PC-3 (cell line): ENCODE results near the gene SCUBE3. TPM values are rescaled to one million over a fixed set of nuclear protein-coding genes. Genes with fewer than 3 reads are reported as not detected.

Source experiments
- ATAC-seq: fragments of 200-7000 bp; cut with Tn5 transposase; 2 replicates; pipeline ENCODE4 v1.9.1; 2020; ENCODE audit warnings: mild to moderate bottlenecking, moderate library complexity
- BruUV-seq: library from RNA; stranded (reverse); fragments of 400-500 nt; replicated peaks from 2 replicates; lab custom pipeline; 2021; lab: Mats Ljungman, UMichigan
- CTCF ChIA-PET: fragments of 300-600 bp; sonication (Branson Sonifier 250); formaldehyde crosslinking; loops from one replicate; lab custom pipeline; 2022; ENCODE audit warnings: antibody characterized with exemption; lab: Charles Lee
- POLR2A ChIA-PET: fragments of 300-600 bp; sonication (Branson Sonifier 250); formaldehyde crosslinking; loops from one replicate; lab custom pipeline; 2022; ENCODE audit warnings: antibody characterized with exemption; ENCODE audit not compliant: unreplicated experiment; lab: Charles Lee
- DNase-seq: peaks from one replicate; pipeline ENCODE4 v3.0.0-alpha.2; 2015
- H2AFZ ChIP-seq: fragments of 300-600 bp; sonication (generic); 2 replicates; pipeline ENCODE4 v1.6.0; 2016; ENCODE audit warnings: antibody characterized with exemption, low read length
- H3F3A ChIP-seq: fragments of 300-600 bp; sonication (generic); one replicate; pipeline ENCODE4 v1.6.0; 2017; ENCODE audit warnings: antibody characterized with exemption, low read length, control low read depth, mild to moderate bottlenecking; ENCODE audit not compliant: unreplicated experiment
- H3K27ac ChIP-seq: fragments of 300-600 bp; sonication (generic); 2 replicates; pipeline ENCODE4 v1.5.1; 2016; ENCODE audit warnings: mild to moderate bottlenecking, low read length
- H3K27me3 ChIP-seq: fragments of 300-600 bp; sonication (generic); 2 replicates; pipeline ENCODE4 v1.6.1; 2016; ENCODE audit warnings: low read length, mixed read lengths
- H3K36me3 ChIP-seq: fragments of 300-600 bp; sonication (generic); 2 replicates; pipeline ENCODE4 v1.6.1; 2016; ENCODE audit warnings: low read depth, mixed run types, low read length, mixed read lengths
- H3K4me1 ChIP-seq: fragments of 300-600 bp; sonication (generic); 2 replicates; pipeline ENCODE4 v1.5.1; 2016; ENCODE audit warnings: low read length; ENCODE audit not compliant: insufficient read depth
- H3K4me2 ChIP-seq: fragments of 300-600 bp; sonication (generic); 2 replicates; pipeline ENCODE4 v1.6.0; 2016; ENCODE audit warnings: low read length
- H3K4me3 ChIP-seq: fragments of 300-600 bp; sonication (generic); 2 replicates; pipeline ENCODE4 v1.5.1; 2016; ENCODE audit warnings: mild to moderate bottlenecking, low read length, mixed read lengths
- H3K79me2 ChIP-seq: fragments of 300-600 bp; sonication (generic); 2 replicates; pipeline ENCODE4 v1.6.1; 2017; ENCODE audit warnings: low read length, mixed read lengths
- H3K9ac ChIP-seq: fragments of 300-600 bp; sonication (generic); 2 replicates; pipeline ENCODE4 v1.6.0; 2016; ENCODE audit warnings: mild to moderate bottlenecking, low read length
- H3K9me2 ChIP-seq: fragments of 300-600 bp; sonication (generic); replicated peaks from 2 replicates; pipeline ENCODE4 v1.6.1; 2016; ENCODE audit warnings: mixed run types, low read length, mixed read lengths
- H3K9me3 ChIP-seq: fragments of 300-600 bp; sonication (generic); 2 replicates; pipeline ENCODE4 v1.6.1; 2016; ENCODE audit warnings: low read length, mixed read lengths
- H4K20me1 ChIP-seq: fragments of 300-600 bp; sonication (generic); 2 replicates; pipeline ENCODE4 v1.6.1; 2016; ENCODE audit warnings: low read length, mixed read lengths
- EZH2 ChIP-seq: fragments of 300-600 bp; sonication (generic); IDR thresholded peaks from one replicate; pipeline ENCODE4 v1.6.1; 2017; ENCODE audit warnings: antibody characterized with exemption, mild to moderate bottlenecking, low read length; ENCODE audit not compliant: unreplicated experiment
- EZH2phosphoT487 ChIP-seq: fragments of 300-600 bp; sonication (generic); IDR thresholded peaks from 2 replicates; pipeline ENCODE4 v1.6.1; 2018; ENCODE audit warnings: mild to moderate bottlenecking, antibody characterized with exemption, low read length, borderline replicate concordance
- intact Hi-C: fragments of 100-400 bp; cut with micrococcal nuclease; formaldehyde crosslinking; loops from 2 replicates; pipeline ENCODE4 v1.9.0; 2023
- total RNA-seq: library from RNA; depleted of rRNA; stranded (reverse); fragments of >200 nt; gene quantifications from 2 replicates; pipeline ENCODE4 v1.2.3, GENCODE V29; 2014
- TF ChIP-seq, protein P1 (sequence below): fragments of 300-600 bp; sonication (generic); conservative IDR thresholded peaks from 2 replicates; pipeline ENCODE4 v1.5.1; 2017; ENCODE audit warnings: antibody characterized with exemption, low read depth, mild to moderate bottlenecking, low read length

SCUBE3 gene
- total RNA-seq, 1 experiment from 2014 or later: 1.5 TPM

DNA sequence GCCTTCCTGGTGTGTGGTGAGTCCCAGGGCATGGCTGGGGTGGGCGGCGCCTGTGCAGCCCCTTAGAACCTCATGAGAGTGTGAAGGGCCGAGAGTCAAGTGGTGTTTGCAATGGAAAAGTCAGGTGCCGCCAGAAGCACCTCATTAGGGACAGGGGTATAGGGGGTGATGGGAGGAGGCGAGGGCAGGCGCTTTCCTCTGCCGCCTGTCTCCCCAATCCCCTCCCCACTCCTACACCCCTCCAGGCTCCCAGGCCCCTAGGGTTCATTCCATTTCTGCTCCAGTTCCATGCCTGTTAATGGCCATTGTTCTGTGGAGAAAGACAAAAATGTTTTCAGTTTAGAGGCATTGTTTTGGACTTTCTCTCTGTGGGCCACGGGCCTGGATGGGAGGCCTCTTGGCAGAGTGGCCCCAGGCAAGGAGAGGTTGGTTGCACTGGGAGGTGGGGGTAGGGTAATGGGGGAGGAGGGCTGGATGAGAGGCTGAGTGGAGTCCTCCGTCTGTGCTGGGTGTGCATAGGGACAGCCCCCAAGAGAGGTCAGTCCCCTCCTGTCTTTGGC lies 21.4 kb upstream of the SCUBE3 start:
- Histone ChIP-seq H3K9me2 (no peaks in the 10 kb centered on the region), H3K79me2 (no peaks in the 10 kb centered on the region), H3K27me3 (no peaks in the 10 kb centered on the region), H4K20me1 (no peaks in the 10 kb centered on the region), H2AFZ (no peak overlapping the region), H3K9me3 (no peaks in the 10 kb centered on the region), H3K4me3 (no peak overlapping the region), H3K4me1 (peaks cover 49% of the 10 kb centered on the region), H3K36me3 (no peaks in the 10 kb centered on the region), H3K27ac (no peak overlapping the region), H3K9ac (no peak overlapping the region), H3F3A (no peaks in the 10 kb centered on the region), H3K4me2 (no peak overlapping the region)
- DNase-seq (no peak), ATAC-seq (no peak)
- ChIA-PET CTCF (no interaction called here), POLR2A (no interaction called here)
- intact Hi-C loops: no loop called here
- TF ChIP-seq, protein P1, sequence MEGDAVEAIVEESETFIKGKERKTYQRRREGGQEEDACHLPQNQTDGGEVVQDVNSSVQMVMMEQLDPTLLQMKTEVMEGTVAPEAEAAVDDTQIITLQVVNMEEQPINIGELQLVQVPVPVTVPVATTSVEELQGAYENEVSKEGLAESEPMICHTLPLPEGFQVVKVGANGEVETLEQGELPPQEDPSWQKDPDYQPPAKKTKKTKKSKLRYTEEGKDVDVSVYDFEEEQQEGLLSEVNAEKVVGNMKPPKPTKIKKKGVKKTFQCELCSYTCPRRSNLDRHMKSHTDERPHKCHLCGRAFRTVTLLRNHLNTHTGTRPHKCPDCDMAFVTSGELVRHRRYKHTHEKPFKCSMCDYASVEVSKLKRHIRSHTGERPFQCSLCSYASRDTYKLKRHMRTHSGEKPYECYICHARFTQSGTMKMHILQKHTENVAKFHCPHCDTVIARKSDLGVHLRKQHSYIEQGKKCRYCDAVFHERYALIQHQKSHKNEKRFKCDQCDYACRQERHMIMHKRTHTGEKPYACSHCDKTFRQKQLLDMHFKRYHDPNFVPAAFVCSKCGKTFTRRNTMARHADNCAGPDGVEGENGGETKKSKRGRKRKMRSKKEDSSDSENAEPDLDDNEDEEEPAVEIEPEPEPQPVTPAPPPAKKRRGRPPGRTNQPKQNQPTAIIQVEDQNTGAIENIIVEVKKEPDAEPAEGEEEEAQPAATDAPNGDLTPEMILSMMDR: no peak
- TF ChIP-seq EZH2phosphoT487: no peak
- no peak for TF ChIP-seq EZH2
- BruUV-seq: no TSS peak

DNA sequence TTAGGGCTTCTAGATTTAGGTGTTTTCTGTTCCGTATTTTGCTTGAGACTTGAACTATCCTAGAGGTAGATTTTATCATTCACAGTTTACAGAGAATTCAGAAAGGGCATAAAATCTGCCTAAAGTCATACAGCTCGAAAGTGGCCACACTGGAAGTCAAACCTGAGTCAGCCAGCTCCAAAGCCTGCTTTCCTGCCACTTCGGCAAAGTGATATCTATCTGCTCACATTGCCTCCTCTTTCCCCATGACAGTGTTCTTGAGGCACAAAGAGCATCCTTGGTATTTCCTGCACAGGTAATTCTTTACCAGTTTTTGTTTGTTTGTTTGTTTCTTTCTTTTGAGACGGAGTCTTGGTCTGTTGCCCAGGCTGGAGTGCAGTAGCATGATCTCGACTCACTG lies 19.4 kb upstream of the SCUBE3 start:
- no peak overlapping the region for H3K9ac ChIP-seq
- intact Hi-C loops: loop anchor here (1.0 kb wide), 1 partner anchor 9 kb away; no protein-coding TSS in a partner anchor
- POLR2A ChIA-PET: no interaction called here
- no TSS peak for BruUV-seq
- H3K27ac ChIP-seq: no peak overlapping the region
- H3K27me3 ChIP-seq: no peaks in the 10 kb centered on the region
- TF ChIP-seq EZH2phosphoT487 (no peak), EZH2 (no peak)
- TF ChIP-seq, protein P1: no peak
- H3K79me2 ChIP-seq: no peaks in the 10 kb centered on the region
- H4K20me1 ChIP-seq: no peaks in the 10 kb centered on the region
- DNase-seq (peak; percentile 44), ATAC-seq (no peak)
- H3F3A ChIP-seq: peaks cover 4% of the 10 kb centered on the region
- H3K4me2 ChIP-seq: 0 out of 2 replicates have a peak overlapping the region, but pooled peaks have one; percentile 10
- H3K9me2 ChIP-seq: no peaks in the 10 kb centered on the region
- H2AFZ ChIP-seq: no peak overlapping the region
- H3K4me3 ChIP-seq: no peak overlapping the region
- CTCF ChIA-PET: no interaction called here
- H3K9me3 ChIP-seq: no peaks in the 10 kb centered on the region
- no peaks in the 10 kb centered on the region for H3K36me3 ChIP-seq
- peaks cover 57% of the 10 kb centered on the region for H3K4me1 ChIP-seq

DNA sequence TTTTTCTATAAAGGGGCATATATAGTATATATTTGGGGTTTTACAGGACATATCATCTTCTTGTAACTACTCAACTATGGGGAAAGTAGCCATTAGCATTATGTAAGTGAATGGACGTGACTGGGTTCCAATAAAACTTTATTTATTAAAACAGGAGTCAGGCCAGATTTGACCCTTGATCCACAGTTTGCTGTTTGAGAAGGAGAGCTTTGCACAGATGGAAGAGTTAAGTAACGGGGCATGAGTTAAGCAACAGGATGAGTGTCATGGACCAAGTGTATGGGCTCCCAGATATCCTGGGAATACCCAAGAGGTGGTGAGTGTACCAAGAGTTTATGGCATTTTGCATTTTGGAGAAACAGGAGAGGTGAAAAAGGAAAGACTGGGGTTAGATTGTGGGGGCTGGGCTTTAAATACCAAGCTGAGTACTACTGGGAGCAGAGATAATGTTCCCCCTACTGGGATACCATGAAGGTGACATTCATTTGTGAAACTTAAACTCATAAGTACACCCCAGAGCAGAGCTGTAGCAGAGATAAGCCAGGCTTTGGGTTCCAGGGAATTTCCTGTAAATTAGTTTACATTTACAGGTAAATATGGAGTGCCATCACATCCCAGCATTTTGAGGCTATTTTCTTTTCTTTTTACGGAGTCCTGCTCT lies 18.5 kb upstream of the SCUBE3 start:
- no peak for TF ChIP-seq EZH2
- TF ChIP-seq, protein P1: 0 out of 2 replicates have a peak, but pooled peaks have one; percentile 13
- ChIA-PET POLR2A (no interaction called here), CTCF (no interaction called here)
- no peaks in the 10 kb centered on the region for H3K9me3 ChIP-seq
- no peak overlapping the region for H2AFZ ChIP-seq
- H3K4me3 ChIP-seq: no peak overlapping the region
- H3K79me2 ChIP-seq: no peaks in the 10 kb centered on the region
- DNase-seq (peak; percentile 22), ATAC-seq (no peak)
- no TSS peak for BruUV-seq
- H3K36me3 ChIP-seq: no peaks in the 10 kb centered on the region
- no peak overlapping the region for H3K4me2 ChIP-seq
- H4K20me1 ChIP-seq: no peaks in the 10 kb centered on the region
- intact Hi-C loops: no loop called here
- 0 out of 2 replicates have a peak overlapping the region, but pooled peaks have one; percentile 10 for H3K27ac ChIP-seq
- no peaks in the 10 kb centered on the region for H3K9me2 ChIP-seq
- H3F3A ChIP-seq: peaks cover 4% of the 10 kb centered on the region
- no peaks in the 10 kb centered on the region for H3K27me3 ChIP-seq
- peaks cover 59% of the 10 kb centered on the region for H3K4me1 ChIP-seq
- no peak overlapping the region for H3K9ac ChIP-seq
